Naive thymus-derived CD4-positive, alpha-beta T cell (primary cell): ENCODE results near the gene TSPAN14. TPM values are rescaled to one million over a fixed set of nuclear protein-coding genes. Genes with fewer than 3 reads are reported as not detected.
A peak's percentile ranks its signal among the peaks of the same experiment; 100 is the strongest.

Experiments used
- ATAC-seq: fragments of 150-1000 bp; cut with Tn5 transposase; 2 replicates; pipeline ENCODE4 v1.10.0; 2021; ENCODE audit warnings: mild to moderate bottlenecking, moderate library complexity
- CTCF ChIA-PET: fragments of 350-600 bp; sonication (Branson Sonifier 250); formaldehyde crosslinking; loops from one replicate; lab custom pipeline; 2021; ENCODE audit warnings: antibody characterized with exemption; lab: Charles Lee
- POLR2A ChIA-PET: fragments of 350-600 bp; sonication (Branson Sonifier 250); formaldehyde crosslinking; loops from one replicate; lab custom pipeline; 2021; ENCODE audit warnings: antibody characterized with exemption, inconsistent platforms; lab: Charles Lee
- DNase-seq, 9 donors: peaks; one replicate each; pipeline versions ENCODE4 v3.0.0 to v3.0.0-alpha.2; 2020 to 2022; ENCODE audit warnings: mixed read lengths in 1 of 9
- H3K27ac ChIP-seq: one replicate; pipeline ENCODE4 v1.7.0; 2013; ENCODE audit warnings: mild to moderate bottlenecking, low read depth, low read length, moderate library complexity
- H3K27me3 ChIP-seq, 2 donors: one replicate each; pipeline ENCODE4 v1.7.0; 2013; ENCODE audit warnings: low read length in 2 of 2, mild to moderate bottlenecking in 2 of 2, moderate library complexity in 2 of 2; ENCODE audit not compliant: control insufficient read depth in 2 of 2, insufficient read depth in 2 of 2
- H3K36me3 ChIP-seq, 3 experiments: 1 replicate in 2 of 3; 2 replicates in 1 of 3; pipeline ENCODE4 v1.7.0; 2013; ENCODE audit warnings: low read length in 3 of 3, mild to moderate bottlenecking in 3 of 3, moderate library complexity in 1 of 3; ENCODE audit not compliant: insufficient read depth in 3 of 3, control insufficient read depth in 2 of 3
- H3K4me1 ChIP-seq, 2 donors: one replicate each; pipeline ENCODE4 v1.7.0; 2013; ENCODE audit warnings: low read length in 2 of 2, mild to moderate bottlenecking in 2 of 2, moderate library complexity in 1 of 2; ENCODE audit not compliant: control insufficient read depth in 2 of 2, insufficient read depth in 2 of 2
- H3K4me3 ChIP-seq: 2 replicates; pipeline ENCODE4 v1.7.0; 2013; ENCODE audit warnings: mild to moderate bottlenecking, low read length
- H3K9me3 ChIP-seq, 3 experiments: 1 replicate in 2 of 3; 2 replicates in 1 of 3; pipeline ENCODE4 v1.7.0; 2013; ENCODE audit warnings: low read length in 3 of 3; ENCODE audit not compliant: control insufficient read depth in 2 of 3
- H3K27ac Mint-ChIP-seq, 9 donors: one replicate each; pipeline ENCODE4 v1.8.0; 2020 to 2022; ENCODE audit warnings: mixed read lengths in 9 of 9, mild to moderate bottlenecking in 8 of 9, moderate library complexity in 5 of 9, inconsistent platforms in 2 of 9
- H3K27me3 Mint-ChIP-seq, 5 donors: one replicate each; pipeline ENCODE4 v1.8.0; 2021 to 2022; ENCODE audit warnings: mixed read lengths in 5 of 5, mild to moderate bottlenecking in 1 of 5
- H3K36me3 Mint-ChIP-seq, 5 donors: one replicate each; pipeline ENCODE4 v1.8.0; 2020 to 2022; ENCODE audit warnings: mixed read lengths in 5 of 5, mild to moderate bottlenecking in 3 of 5, inconsistent platforms in 1 of 5
- H3K4me1 Mint-ChIP-seq, 7 donors: one replicate each; pipeline ENCODE4 v1.8.0; 2020 to 2022; ENCODE audit warnings: mixed read lengths in 7 of 7, mild to moderate bottlenecking in 3 of 7, inconsistent platforms in 1 of 7
- H3K4me3 Mint-ChIP-seq, 10 donors: one replicate each; pipeline ENCODE4 v1.8.0; 2020 to 2022; ENCODE audit warnings: mild to moderate bottlenecking in 10 of 10, mixed read lengths in 10 of 10, moderate library complexity in 6 of 10, inconsistent platforms in 2 of 10
- H3K9me3 Mint-ChIP-seq, 11 donors: one replicate each; pipeline ENCODE4 v1.8.0; 2020 to 2022; ENCODE audit warnings: mixed read lengths in 11 of 11, mild to moderate bottlenecking in 4 of 11, inconsistent platforms in 1 of 11, moderate library complexity in 1 of 11
- intact Hi-C, 2 donors: fragments of 100-400 bp; cut with micrococcal nuclease; formaldehyde crosslinking; loops; one replicate each; pipeline ENCODE4 v1.15.1; 2023
- polyA plus RNA-seq, 2 donors: library from polyadenylated mRNA; unstranded; fragments of 300-500 nt; fragmentation: Illumina TruSeq; gene quantifications; one replicate each; pipeline ENCODE4 v1.2.3, GENCODE V29; 2021
- total RNA-seq, 6 experiments: library from RNA in 5 of 6; stranded (reverse) in 5 of 6; gene quantifications; 1 replicate in 5 of 6; 2 replicates in 1 of 6; pipeline ENCODE4 v1.2.3 and lab custom pipeline; 2021 to 2026

Gene TSPAN14
- total and polyA plus RNA-seq, 7 experiments from 2014 or later, result 135 to 386 (median 161) TPM

DNA sequence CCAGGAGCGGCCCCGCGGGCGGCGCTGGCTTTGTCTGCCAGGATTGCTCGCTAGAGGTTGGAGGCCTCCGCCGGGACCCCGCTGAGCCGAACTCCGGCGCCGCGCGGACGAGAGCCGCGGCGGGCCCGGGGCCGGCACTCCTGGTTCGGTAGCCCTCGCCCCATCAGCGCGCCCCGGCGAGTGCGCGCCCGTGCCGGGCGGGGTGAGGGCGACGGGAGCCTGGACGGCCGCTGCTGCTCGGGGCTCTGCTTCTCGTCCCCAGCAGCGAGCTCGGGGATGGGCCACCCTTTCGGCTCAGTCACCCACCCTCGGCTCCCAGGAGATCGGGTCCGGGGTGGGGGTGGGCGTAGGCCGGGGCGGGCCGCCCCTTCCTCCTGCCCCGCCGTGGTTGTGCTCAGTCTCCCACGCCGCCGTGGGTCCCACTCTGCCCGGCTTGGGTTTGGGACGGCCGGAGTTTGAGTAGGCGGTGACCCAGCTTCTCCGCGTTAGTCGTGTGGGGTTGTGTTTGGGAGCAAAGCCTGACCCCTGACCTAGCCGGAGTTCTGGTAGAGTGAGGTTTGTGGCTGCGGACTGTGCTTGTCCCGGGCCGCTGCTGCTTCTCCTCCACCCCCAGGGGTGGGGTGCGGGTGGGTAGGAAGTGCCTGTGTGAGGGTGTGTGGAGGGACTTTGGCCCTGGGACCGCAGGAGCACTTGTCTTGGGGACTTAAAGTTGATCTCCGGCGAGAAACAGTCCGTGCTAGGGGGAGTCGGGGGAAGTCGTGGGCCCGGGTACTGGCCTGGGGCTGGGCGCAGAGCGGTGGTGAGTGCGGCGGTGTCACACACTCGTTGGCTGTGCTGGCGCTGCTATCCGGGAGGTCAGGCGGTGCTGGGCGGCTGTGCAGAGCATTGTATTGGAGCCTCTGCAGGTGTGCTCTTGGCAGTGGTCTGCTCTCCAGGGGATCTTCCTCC, 677 bp downstream of the TSPAN14 start:
- intact Hi-C loops, result loop anchor here (1.0 to 5.0 kb wide), 9 partner anchors 9 to 267 kb away; no protein-coding TSS in a partner anchor
- Histone ChIP-seq H3K4me3 (peak overlapping the region; percentile 87), H3K27ac (peak overlapping the region; percentile 84), H3K4me1 (peaks cover 30 to 34% of the 10 kb centered on the region in 2 donors), H3K36me3 (peaks cover 0 to 9% (median 0%) of the 10 kb centered on the region in 3 experiments), H3K9me3 (no peaks in the 10 kb centered on the region), H3K27me3 (no peaks in the 10 kb centered on the region)
- H3K4me1 Mint-ChIP-seq, result peaks cover 35 to 49% (median 42%) of the 10 kb centered on the region in 7 donors
- H3K36me3 Mint-ChIP-seq, result peaks cover 4 to 37% (median 8%) of the 10 kb centered on the region in 5 donors
- peak overlapping the region; percentile 87 to 99 (median 98) for H3K27ac Mint-ChIP-seq
- ChIA-PET POLR2A (interaction anchor here (0.8 to 32.8 kb wide), 4 partner anchors 16 to 53 kb away, joined by 4 to 608 read pairs (median 450); no protein-coding TSS in a partner anchor), CTCF (interaction anchor here (0.8 to 39.2 kb wide), 2 partner anchors 13 to 51 kb away, joined by 3 to 839 read pairs; no protein-coding TSS in a partner anchor)
- H3K4me3 Mint-ChIP-seq, result peak overlapping the region; percentile 79 to 99 (median 98)
- no peaks in the 10 kb centered on the region for H3K27me3 Mint-ChIP-seq
- DNase-seq (peak in 3 of 9 donors; percentile 31 to 59 (median 48)), ATAC-seq (peak; percentile 14)
- peaks cover 0 to 3% (median 0%) of the 10 kb centered on the region in 11 donors for H3K9me3 Mint-ChIP-seq

DNA sequence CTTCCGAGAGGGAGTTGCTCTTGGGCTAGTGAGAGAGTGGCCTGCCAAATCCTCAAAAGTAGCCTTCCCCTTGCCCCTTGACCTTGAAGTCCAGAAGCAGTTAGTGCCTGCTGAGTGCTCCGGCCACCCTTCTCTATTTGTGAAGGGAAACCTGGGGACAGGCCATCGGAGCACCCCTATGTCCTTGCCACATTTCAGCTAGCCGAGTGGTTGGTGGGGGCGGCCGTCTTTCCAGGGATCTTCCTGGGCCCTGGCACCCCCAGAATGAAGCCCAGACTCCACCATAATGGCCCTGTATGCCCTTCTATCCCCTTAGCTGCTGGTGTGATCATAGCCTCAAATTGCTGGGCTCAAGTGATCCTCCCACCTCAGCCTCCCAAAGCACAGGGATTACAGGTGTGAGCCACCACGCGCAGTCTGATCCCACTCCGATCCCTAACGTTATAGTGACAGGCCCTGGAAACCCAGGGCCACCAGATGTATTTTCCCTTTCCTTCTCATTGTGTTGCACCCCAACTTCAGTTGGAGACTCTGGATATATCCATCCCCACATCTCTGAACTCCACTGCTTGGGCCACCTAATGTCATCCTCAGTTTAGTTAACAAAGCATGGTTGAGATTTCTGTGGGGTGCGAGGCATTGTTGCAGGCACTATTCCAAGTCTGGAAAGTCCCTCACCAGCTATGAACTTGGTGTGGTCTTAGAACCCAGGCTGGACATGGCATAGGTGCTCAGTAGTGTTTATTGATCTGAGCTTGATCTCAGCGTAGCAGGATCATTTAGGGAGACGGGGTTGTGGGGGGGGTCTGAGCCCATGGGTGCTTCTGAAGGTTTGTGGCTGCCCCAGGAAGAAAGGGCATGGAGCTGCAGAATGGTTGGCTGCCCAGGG, 1.6 kb downstream of the TSPAN14 start:
- ChIA-PET CTCF (interaction anchor here (1.4 to 39.2 kb wide), 4 partner anchors 11 to 50 kb away, joined by 5 to 839 read pairs (median 12); no protein-coding TSS in a partner anchor), POLR2A (interaction anchor here (0.9 to 32.8 kb wide), 7 partner anchors 8 to 56 kb away, joined by 3 to 608 read pairs (median 7); no protein-coding TSS in a partner anchor)
- peaks cover 0 to 3% (median 0%) of the 10 kb centered on the region in 11 donors for H3K9me3 Mint-ChIP-seq
- ATAC-seq (no peak), DNase-seq (no peak)
- Histone ChIP-seq H3K36me3 (peaks cover 0 to 9% (median 0%) of the 10 kb centered on the region in 3 experiments), H3K9me3 (no peaks in the 10 kb centered on the region), H3K27ac (peak overlapping the region; percentile 84), H3K4me1 (peaks cover 39 to 43% of the 10 kb centered on the region in 2 donors), H3K27me3 (no peaks in the 10 kb centered on the region), H3K4me3 (peak overlapping the region; percentile 87)
- H3K27ac Mint-ChIP-seq, result peak overlapping the region; percentile 87 to 99 (median 98)
- no peaks in the 10 kb centered on the region for H3K27me3 Mint-ChIP-seq
- peaks cover 4 to 42% (median 8%) of the 10 kb centered on the region in 5 donors for H3K36me3 Mint-ChIP-seq
- intact Hi-C loops, result loop anchor here (1.0 to 5.0 kb wide), 7 partner anchors 8 to 268 kb away; no protein-coding TSS in a partner anchor
- H3K4me1 Mint-ChIP-seq, result peaks cover 44 to 58% (median 50%) of the 10 kb centered on the region in 7 donors
- H3K4me3 Mint-ChIP-seq, result peak overlapping the region; percentile 79 to 99 (median 98)

DNA sequence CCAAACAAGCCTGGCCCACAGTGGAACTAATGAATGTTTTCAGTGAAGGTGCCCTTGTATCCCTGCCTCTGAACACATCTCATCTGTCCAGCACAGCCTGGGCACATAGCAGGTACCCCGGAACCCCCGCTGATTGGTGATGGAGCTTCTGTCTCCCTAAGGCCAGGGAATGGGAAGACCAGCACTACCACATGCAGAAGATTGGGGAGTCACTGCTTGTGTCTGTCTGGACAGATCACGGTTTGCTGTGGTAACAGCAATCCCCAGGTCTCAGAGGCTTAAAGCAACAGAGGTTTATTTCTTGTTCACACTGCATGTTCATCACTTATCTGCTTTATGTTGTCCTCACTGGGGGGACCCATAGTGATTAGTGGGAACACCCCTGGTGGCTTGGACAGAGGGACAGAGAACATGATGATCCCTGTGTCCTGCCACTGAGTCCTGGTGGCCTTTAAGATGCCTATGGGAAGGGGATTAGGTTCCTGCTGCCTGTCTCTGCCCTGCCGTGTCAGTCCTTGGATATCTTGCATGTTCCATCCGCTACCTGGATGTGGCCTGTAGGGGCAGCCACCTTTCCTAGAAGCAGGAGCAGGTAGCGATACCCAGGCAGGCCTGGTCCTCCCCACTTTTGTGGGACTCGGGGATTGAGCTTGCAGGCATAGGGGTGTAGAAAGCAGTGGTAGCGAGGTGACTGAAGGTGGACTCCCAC, 3.6 kb downstream of the TSPAN14 start:
- peak overlapping the region; percentile 87 for H3K4me3 ChIP-seq
- Mint-ChIP-seq H3K4me3 (peak overlapping the region; percentile 79 to 99 (median 98)), H3K27ac (peak overlapping the region; percentile 87 to 99 (median 98)), H3K9me3 (peaks cover 0 to 3% (median 0%) of the 10 kb centered on the region in 11 donors), H3K27me3 (no peaks in the 10 kb centered on the region), H3K36me3 (peaks cover 9 to 57% (median 14%) of the 10 kb centered on the region in 5 donors), H3K4me1 (peaks cover 61 to 77% (median 69%) of the 10 kb centered on the region in 7 donors)
- no peaks in the 10 kb centered on the region for H3K9me3 ChIP-seq
- DNase-seq (no peak), ATAC-seq (no peak)
- peak overlapping the region; percentile 84 for H3K27ac ChIP-seq
- POLR2A ChIA-PET, result interaction anchor here (19.3 to 32.8 kb wide), 3 partner anchors 13 to 43 kb away, joined by 318 to 608 read pairs (median 582); no protein-coding TSS in a partner anchor
- H3K4me1 ChIP-seq, result peaks cover 59 to 63% of the 10 kb centered on the region in 2 donors
- H3K36me3 ChIP-seq, result peaks cover 0 to 9% (median 0%) of the 10 kb centered on the region in 3 experiments
- intact Hi-C loops, result loop anchor here (2.0 to 5.0 kb wide), 5 partner anchors 13 to 270 kb away; no protein-coding TSS in a partner anchor
- H3K27me3 ChIP-seq, result no peaks in the 10 kb centered on the region
- CTCF ChIA-PET, result interaction anchor here (1.4 to 39.2 kb wide), 4 partner anchors 11 to 48 kb away, joined by 5 to 839 read pairs (median 12); no protein-coding TSS in a partner anchor

DNA sequence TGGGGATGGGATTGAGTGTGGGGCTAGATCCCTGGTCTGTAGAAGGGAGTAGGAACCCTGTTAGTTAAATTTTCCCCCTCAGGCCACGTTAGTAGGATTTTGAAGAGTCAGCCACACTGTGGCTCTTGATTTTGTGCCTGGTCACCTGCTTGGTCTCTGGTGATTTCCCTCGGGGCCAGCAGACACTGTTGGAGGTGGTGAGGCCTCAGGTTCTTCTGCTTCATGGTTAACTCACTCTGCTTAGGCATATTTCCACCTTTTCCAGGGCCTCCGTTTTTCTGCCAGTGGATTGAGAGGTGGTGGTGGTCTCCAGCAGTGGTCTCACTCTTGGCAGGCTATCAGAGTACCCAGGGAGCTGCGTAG, 4.1 kb downstream of the TSPAN14 start:
- intact Hi-C loops, result loop anchor here (2.0 to 5.0 kb wide), 5 partner anchors 13 to 271 kb away; no protein-coding TSS in a partner anchor
- CTCF ChIA-PET, result interaction anchor here (1.6 to 39.2 kb wide), 2 partner anchors 11 to 48 kb away, joined by 19 to 839 read pairs; no protein-coding TSS in a partner anchor
- peak overlapping the region; percentile 87 to 99 (median 98) for H3K27ac Mint-ChIP-seq

DNA sequence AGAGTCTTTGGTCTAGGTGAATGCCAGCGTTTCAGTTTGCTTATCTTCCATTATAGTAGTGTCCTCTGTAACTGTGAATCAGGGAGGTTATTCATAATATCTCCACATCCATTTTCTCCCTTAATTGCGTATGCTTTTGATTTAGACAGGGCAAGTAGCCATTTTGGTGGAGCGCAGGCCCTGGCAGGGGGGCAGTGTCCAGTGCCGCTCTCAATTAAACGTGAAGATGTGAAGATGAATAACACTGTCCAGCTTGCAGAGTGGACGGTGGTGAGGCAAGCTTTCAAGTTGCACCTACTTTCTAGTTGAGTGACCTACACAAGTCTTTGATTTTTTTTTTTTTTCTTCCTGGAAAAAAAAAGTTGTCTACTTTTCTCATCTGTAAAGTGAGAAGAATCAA, 4.5 kb downstream of the TSPAN14 start:
- Histone ChIP-seq H3K9me3 (no peaks in the 10 kb centered on the region), H3K27ac (peak overlapping the region; percentile 84), H3K36me3 (peaks cover 0 to 9% (median 0%) of the 10 kb centered on the region in 3 experiments), H3K27me3 (no peaks in the 10 kb centered on the region), H3K4me1 (peaks cover 68 to 72% of the 10 kb centered on the region in 2 donors), H3K4me3 (peak overlapping the region; percentile 87)
- Mint-ChIP-seq H3K36me3 (peaks cover 14 to 61% (median 14%) of the 10 kb centered on the region in 5 donors), H3K4me3 (peak overlapping the region; percentile 79 to 99 (median 98)), H3K27me3 (no peaks in the 10 kb centered on the region), H3K9me3 (peaks cover 0 to 3% (median 0%) of the 10 kb centered on the region in 11 donors), H3K4me1 (peaks cover 70 to 80% (median 77%) of the 10 kb centered on the region in 7 donors), H3K27ac (peak overlapping the region; percentile 87 to 99 (median 98))
- DNase-seq (no peak), ATAC-seq (no peak)
- intact Hi-C loops, result loop anchor here (1.0 to 5.0 kb wide), 6 partner anchors 10 to 271 kb away; no protein-coding TSS in a partner anchor
- ChIA-PET CTCF (interaction anchor here (1.0 to 39.2 kb wide), 5 partner anchors 10 to 47 kb away, joined by 3 to 839 read pairs (median 19); no protein-coding TSS in a partner anchor), POLR2A (interaction anchor here (0.8 to 32.8 kb wide), 6 partner anchors 12 to 42 kb away, joined by 3 to 608 read pairs (median 162); no protein-coding TSS in a partner anchor)

More for the DNA sequence above, 4.1 kb downstream of the TSPAN14 start:
- peaks cover 64 to 68% of the 10 kb centered on the region in 2 donors for H3K4me1 ChIP-seq
- Mint-ChIP-seq H3K36me3 (peaks cover 10 to 58% (median 14%) of the 10 kb centered on the region in 5 donors), H3K9me3 (peaks cover 0 to 3% (median 0%) of the 10 kb centered on the region in 11 donors), H3K4me1 (peaks cover 66 to 80% (median 73%) of the 10 kb centered on the region in 7 donors), H3K4me3 (peak overlapping the region; percentile 79 to 99 (median 98)), H3K27me3 (no peaks in the 10 kb centered on the region)
- peaks cover 0 to 9% (median 0%) of the 10 kb centered on the region in 3 experiments for H3K36me3 ChIP-seq
- DNase-seq (no peak), ATAC-seq (no peak)
- POLR2A ChIA-PET, result interaction anchor here (19.3 to 32.8 kb wide), 3 partner anchors 12 to 43 kb away, joined by 318 to 608 read pairs (median 582); no protein-coding TSS in a partner anchor
- no peaks in the 10 kb centered on the region for H3K27me3 ChIP-seq
- peak overlapping the region; percentile 87 for H3K4me3 ChIP-seq
- H3K9me3 ChIP-seq, result no peaks in the 10 kb centered on the region
- peak overlapping the region; percentile 84 for H3K27ac ChIP-seq
